HG03064 (cell line): ENCODE data around the gene ATP10A.

Source experiments
- ATAC-seq: cut with Tn5 transposase; IDR thresholded peaks from one replicate; pipeline ENCODE4 v1.9.1; 2021; ENCODE audit warnings: low read depth; ENCODE audit not compliant: unreplicated experiment

ATP10A gene

GRCh38 chr15:25838191-25838870 lies 24.8 kb downstream of the ATP10A start:
- ATAC-seq: no peak

GRCh38 chr15:25832158-25832557 lies 31.0 kb downstream of the ATP10A start:
- no peak for ATAC-seq

- ATAC-seq: no peak
These were observed 32.2 kb downstream of the ATP10A start for GRCh38 chr15:25830844-25831451.

- ATAC-seq: no peak
These were observed 34.1 kb downstream of the ATP10A start for GRCh38 chr15:25829073-25829472.

GRCh38 chr15:25825207-25825606 lies 37.9 kb downstream of the ATP10A start:
- no peak for ATAC-seq

GRCh38 chr15:25824618-25825017 lies 38.5 kb downstream of the ATP10A start:
- no peak for ATAC-seq

- ATAC-seq: no peak
These were observed 50.3 kb downstream of the ATP10A start for GRCh38 chr15:25812845-25813244.

- ATAC-seq: no peak
These were observed 51.1 kb downstream of the ATP10A start for GRCh38 chr15:25812073-25812472.

- no peak for ATAC-seq
These were observed 51.6 kb downstream of the ATP10A start for GRCh38 chr15:25811481-25811906.

- ATAC-seq: no peak
These were observed 52.5 kb downstream of the ATP10A start for GRCh38 chr15:25810631-25811091.

- ATAC-seq: no peak
These were observed 53.0 kb downstream of the ATP10A start for GRCh38 chr15:25810154-25810553.

GRCh38 chr15:25807063-25807462 lies 56.1 kb downstream of the ATP10A start:
- ATAC-seq: no peak

GRCh38 chr15:25805031-25805430 lies 58.1 kb downstream of the ATP10A start:
- ATAC-seq: no peak

- no peak for ATAC-seq
These were observed 58.7 kb downstream of the ATP10A start for GRCh38 chr15:25804451-25804850.

- ATAC-seq: no peak
These were observed 59.6 kb downstream of the ATP10A start for GRCh38 chr15:25803541-25803940.

- no peak for ATAC-seq
These were observed 60.1 kb downstream of the ATP10A start for GRCh38 chr15:25803036-25803435.

GRCh38 chr15:25802285-25802830 lies 60.8 kb downstream of the ATP10A start:
- no peak for ATAC-seq

GRCh38 chr15:25801586-25802284 lies 61.4 kb downstream of the ATP10A start:
- ATAC-seq: no peak

GRCh38 chr15:25800761-25801515 lies 62.2 kb downstream of the ATP10A start:
- no peak for ATAC-seq

GRCh38 chr15:25799906-25800700 lies 63.0 kb downstream of the ATP10A start:
- ATAC-seq: no peak
